C4-2B (cell line): ENCODE data around the gene HIF1A.

Experiments used
- CTCF ChIP-seq: fragments of 450-650 bp; conservative IDR thresholded peaks from 2 replicates; pipeline ENCODE4 v1.5.1; 2017; ENCODE audit warnings: mild to moderate bottlenecking
- ZFX ChIP-seq: fragments of 450-650 bp; IDR thresholded peaks from 2 replicates; pipeline ENCODE4 v1.6.1; 2017

- TF ChIP-seq CTCF (no peak), ZFX (no peak)
Observed at GRCh38 chr14:61662437-61663311, 32.6 kb upstream of the HIF1A start.
